Left ventricle myocardium inferior (tissue), 1 donor: ENCODE data around the gene BCL2. TPM values are rescaled to one million over a fixed set of nuclear protein-coding genes. Genes with fewer than 3 reads are reported as not detected.
"Not testable (repeated sequence)": the region's sequence is repeated elsewhere in the genome, so short reads cannot be mapped to it uniquely, and the experiment has no call there.

Experiments used
- DNase-seq: peaks from one replicate; pipeline ENCODE4 v3.0.0-alpha.2; 2020
- H3K27ac ChIP-seq: fragments of 200-600 bp; replicated peaks from 2 replicates; pipeline ENCODE4 v1.8.0; 2021
- H3K27me3 ChIP-seq: fragments of 200-600 bp; 2 replicates; pipeline ENCODE4 v1.8.0; 2021; ENCODE audit warnings: low read depth
- H3K36me3 ChIP-seq: fragments of 200-600 bp; 2 replicates; pipeline ENCODE4 v1.8.0; 2021
- H3K4me1 ChIP-seq: fragments of 200-600 bp; 2 replicates; pipeline ENCODE4 v1.8.0; 2021
- H3K4me3 ChIP-seq: fragments of 200-600 bp; 2 replicates; pipeline ENCODE4 v1.8.0; 2021; ENCODE audit warnings: mild to moderate bottlenecking, moderate library complexity
- H3K9me3 ChIP-seq: fragments of 200-600 bp; replicated peaks from 2 replicates; pipeline ENCODE4 v1.8.0; 2021
- CTCF ChIP-seq: fragments of 200-600 bp; IDR thresholded peaks from 2 replicates; pipeline ENCODE4 v1.8.0; 2021; ENCODE audit warnings: antibody characterized with exemption, mild to moderate bottlenecking, borderline replicate concordance
- intact Hi-C: fragments of 100-400 bp; cut with micrococcal nuclease; formaldehyde crosslinking; loops from one replicate; pipeline ENCODE4 v1.11.0; 2022
- total RNA-seq: library from RNA; stranded (reverse); fragmentation: NEBNext Ultra II Directional; extraction: Animal tissue kit (Norgen Biotek cat#: 25700); gene quantifications from one replicate; pipeline ENCODE4 v1.2.1, GENCODE V29; 2021
- donor health status: DM: no; HTN: yes; CAD: no; lungs with severe emphysema.

Gene BCL2
- total RNA-seq, 1 donor from 2014 or later: 7.3 TPM

GRCh38 chr18:63197246-63197869, 122.2 kb downstream of the BCL2 start:
- TF ChIP-seq CTCF: no peak
- no peak for DNase-seq
- peaks cover 23% of the 10 kb centered on the region for H3K4me1 ChIP-seq
- no peak overlapping the region for H3K4me3 ChIP-seq
- no peaks in the 10 kb centered on the region for H3K27me3 ChIP-seq
- intact Hi-C loops: no loop called here
- H3K27ac ChIP-seq: no peak overlapping the region
- H3K36me3 ChIP-seq: no peaks in the 10 kb centered on the region
- no peaks in the 10 kb centered on the region for H3K9me3 ChIP-seq

DNA sequence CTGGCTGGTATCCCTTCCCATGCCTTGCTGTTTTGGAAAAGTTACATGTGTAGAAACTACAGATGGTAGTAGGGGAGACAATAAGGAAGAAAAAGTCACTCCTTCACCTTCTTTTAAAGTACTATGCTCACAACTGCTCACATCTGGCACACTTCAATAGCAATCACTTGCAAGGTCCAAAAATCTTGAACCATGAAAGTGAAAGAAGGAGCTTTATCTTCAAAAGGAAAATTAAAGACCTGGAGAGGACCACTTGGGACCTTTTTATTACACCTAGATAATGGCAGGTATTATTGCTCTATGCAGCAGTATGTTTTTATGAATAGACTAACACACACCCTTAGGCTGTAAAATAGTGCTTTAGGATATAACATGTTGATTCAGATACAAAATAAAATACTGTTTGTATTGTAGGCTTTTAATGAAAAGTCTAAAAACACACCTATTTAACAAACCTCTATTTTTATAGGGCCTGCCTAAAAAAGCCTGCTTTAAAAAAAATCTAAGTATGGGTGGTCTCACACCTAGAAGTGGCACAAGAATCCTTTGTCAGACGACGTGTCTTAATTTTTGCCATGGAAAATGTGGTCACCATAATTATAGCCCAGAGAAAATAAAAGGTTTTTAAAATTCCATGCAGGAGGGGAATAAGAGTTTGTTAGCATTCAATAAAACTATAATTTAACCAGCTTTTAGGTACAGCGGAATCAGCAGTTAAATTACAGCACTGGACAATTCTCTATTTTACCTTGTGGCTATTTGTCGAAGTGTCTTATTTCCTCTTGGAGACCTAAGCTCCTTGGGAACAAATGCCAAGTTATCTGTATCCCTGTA, 124.0 kb downstream of the BCL2 start:
- no peak for DNase-seq
- TF ChIP-seq CTCF: no peak
- no peaks in the 10 kb centered on the region for H3K36me3 ChIP-seq
- peaks cover 30% of the 10 kb centered on the region for H3K4me1 ChIP-seq
- H3K27me3 ChIP-seq: no peaks in the 10 kb centered on the region
- peak overlapping the region; percentile 23 for H3K27ac ChIP-seq
- no peak overlapping the region for H3K4me3 ChIP-seq
- intact Hi-C loops: no loop called here
- peaks cover 4% of the 10 kb centered on the region for H3K9me3 ChIP-seq

DNA sequence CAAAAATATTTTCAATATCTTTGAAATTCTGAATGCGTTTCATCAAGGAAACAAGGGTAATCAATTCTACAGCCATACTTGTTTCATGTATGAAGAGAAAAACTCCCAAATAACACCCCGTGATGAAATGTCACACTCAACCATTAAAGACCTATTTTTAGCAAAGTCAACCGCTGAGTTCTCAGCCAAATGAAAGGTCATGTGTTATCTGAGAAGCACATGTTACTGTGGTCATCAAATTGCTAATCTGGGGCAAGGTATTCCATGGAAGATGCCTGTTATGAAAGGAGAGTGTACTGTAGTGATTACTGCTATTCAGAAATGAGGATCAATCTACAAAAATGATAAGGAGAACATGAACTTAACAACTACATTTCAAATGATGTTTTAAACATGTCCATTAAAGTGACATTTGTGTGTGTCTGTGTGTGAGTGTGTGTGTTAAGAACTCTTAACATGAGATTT, 126.7 kb downstream of the BCL2 start:
- H3K4me3 ChIP-seq: no peak overlapping the region
- peaks cover 34% of the 10 kb centered on the region for H3K4me1 ChIP-seq
- peaks cover 4% of the 10 kb centered on the region for H3K9me3 ChIP-seq
- intact Hi-C loops: no loop called here
- H3K36me3 ChIP-seq: no peaks in the 10 kb centered on the region
- TF ChIP-seq CTCF: no peak
- peak overlapping the region; percentile 74 for H3K27ac ChIP-seq
- no peak for DNase-seq
- no peaks in the 10 kb centered on the region for H3K27me3 ChIP-seq

GRCh38 chr18:63192126-63192884, 127.3 kb downstream of the BCL2 start:
- TF ChIP-seq CTCF: no peak
- Histone ChIP-seq H3K9me3 (peaks cover 4% of the 10 kb centered on the region), H3K27ac (peak overlapping the region; percentile 74), H3K4me3 (no peak overlapping the region), H3K4me1 (peaks cover 34% of the 10 kb centered on the region), H3K27me3 (no peaks in the 10 kb centered on the region), H3K36me3 (no peaks in the 10 kb centered on the region)
- DNase-seq: no peak
- intact Hi-C loops: no loop called here

GRCh38 chr18:63191413-63191812, 128.2 kb downstream of the BCL2 start:
- intact Hi-C loops: no loop called here
- peak overlapping the region; percentile 74 for H3K27ac ChIP-seq
- H3K27me3 ChIP-seq: no peaks in the 10 kb centered on the region
- H3K4me3 ChIP-seq: no peak overlapping the region
- no peak for DNase-seq
- no peak for TF ChIP-seq CTCF
- H3K4me1 ChIP-seq: peaks cover 39% of the 10 kb centered on the region
- H3K36me3 ChIP-seq: no peaks in the 10 kb centered on the region
- H3K9me3 ChIP-seq: peaks cover 4% of the 10 kb centered on the region

DNA sequence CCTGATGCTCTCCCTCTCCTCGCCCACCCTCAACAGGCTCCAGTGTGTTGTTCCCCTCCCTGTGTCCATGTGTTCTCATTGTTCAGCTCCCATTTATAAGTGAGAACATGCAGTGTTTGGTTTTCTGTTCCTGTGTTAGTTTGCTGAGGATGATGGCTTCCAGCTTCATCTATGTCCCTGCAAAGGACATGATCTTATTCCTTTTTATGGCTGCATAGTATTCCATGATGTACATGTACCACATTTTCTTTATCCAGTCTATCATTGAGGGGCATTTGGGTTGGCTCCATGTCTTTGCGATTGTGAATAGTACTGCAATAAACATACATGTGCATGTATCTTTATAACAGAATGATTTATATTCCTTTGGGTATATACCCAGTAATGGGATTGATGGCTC, 128.7 kb downstream of the BCL2 start:
- H3K27me3 ChIP-seq, H3K36me3 ChIP-seq, H3K9me3 ChIP-seq, intact Hi-C loops, H3K4me3 ChIP-seq, DNase-seq: not testable (repeated sequence)
- peaks cover 44% of the 10 kb centered on the region for H3K4me1 ChIP-seq
- peak overlapping the region; percentile 74 for H3K27ac ChIP-seq
